ENCODE results near the gene SREK1IP1.

GRCh38 chr5:64744914-64745313 lies 23.6 kb downstream of the SREK1IP1 start:
- TF ChIP-seq CTCF (IDR thresholded peaks at IDR 0.05 in 2 of 3, conservative IDR thresholded peaks at IDR 0.05 in 1 of 3; ENCODE audit: borderline replicate concordance in 1 of 3, insufficient read depth in 1 of 3, low read depth in 2 of 3, low read length in 2 of 3) (no peak), POLR2A (IDR thresholded peaks at IDR 0.05; ENCODE audit: borderline replicate concordance, extremely low read depth, insufficient read depth, insufficient read length) (no peak), POLR2AphosphoS5 (IDR thresholded peaks at IDR 0.05; ENCODE audit: low read depth, low read length) (no peak)
